H1 (cell line): ENCODE data around the gene SMYD1. TPM values are rescaled to one million over a fixed set of nuclear protein-coding genes. Genes with fewer than 3 reads are reported as not detected.

Experiments
- CTCF ChIA-PET: fragments of 300-600 bp; sonication (Branson Sonifier 250); formaldehyde crosslinking; loops from one replicate; lab custom pipeline; 2021; ENCODE audit not compliant: partially characterized antibody; lab: Charles Lee
- POLR2A ChIA-PET: fragments of 300-600 bp; sonication (Branson Sonifier 250); formaldehyde crosslinking; loops from one replicate; lab custom pipeline; 2021; ENCODE audit warnings: inconsistent platforms; ENCODE audit not compliant: partially characterized antibody; lab: Charles Lee
- DNase-seq, 2 experiments: peaks; one replicate each; pipeline versions ENCODE4 v3.0.0 to v3.0.0-alpha.2; 2010 to 2022; ENCODE audit warnings: low spot score in 2 of 2, low read depth in 1 of 2, mixed read lengths in 1 of 2
- FAIRE-seq: peaks from 2 replicates; lab custom pipeline; 2011; peaks lifted over from hg19 to GRCh38; lab: Jason Lieb, UNC
- H2AFZ ChIP-seq: 2 replicates; pipeline ENCODE4 v1.8.1; 2012; ENCODE audit warnings: low read length, inconsistent platforms
- H2AK5ac ChIP-seq: 2 replicates; pipeline ENCODE4 v1.6.1; 2013; ENCODE audit warnings: low read depth, low read length
- H2BK120ac ChIP-seq: replicated peaks from 2 replicates; pipeline ENCODE3; 2013; ENCODE audit warnings: low read depth, low read length, inconsistent platforms
- H2BK12ac ChIP-seq: 2 replicates; pipeline ENCODE4 v1.6.1; 2013; ENCODE audit warnings: low read depth, low read length
- H2BK15ac ChIP-seq: 2 replicates; pipeline ENCODE4 v1.6.1; 2013; ENCODE audit warnings: low read length
- H2BK20ac ChIP-seq: 2 replicates; pipeline ENCODE4 v1.6.1; 2013; ENCODE audit warnings: low read length
- H2BK5ac ChIP-seq: 2 replicates; pipeline ENCODE4 v1.6.1; 2013; ENCODE audit warnings: low read depth, low read length
- H3K14ac ChIP-seq: 2 replicates; pipeline ENCODE4 v1.6.1; 2013; ENCODE audit warnings: inconsistent platforms; ENCODE audit not compliant: insufficient read length
- H3K18ac ChIP-seq: 2 replicates; pipeline ENCODE4 v1.6.1; 2013; ENCODE audit warnings: low read length; ENCODE audit errors: extremely low read depth
- H3K23ac ChIP-seq: 2 replicates; pipeline ENCODE4 v1.6.1; 2013; ENCODE audit warnings: inconsistent platforms; ENCODE audit not compliant: insufficient read length
- H3K23me2 ChIP-seq: 2 replicates; pipeline ENCODE4 v1.6.1; 2013; ENCODE audit warnings: low read depth, low read length
- H3K27ac ChIP-seq: 2 replicates; pipeline ENCODE4 v1.6.1; 2011; ENCODE audit warnings: low read depth, low read length, inconsistent platforms
- H3K27me3 ChIP-seq, 4 experiments: replicated peaks in 1 of 4; 1 replicate in 1 of 4; 2 replicates in 3 of 4; pipeline versions ENCODE4 v1.6.1 to v1.8.1; 2011 to 2013; ENCODE audit warnings: low read length in 3 of 4, mild to moderate bottlenecking in 3 of 4, inconsistent platforms in 2 of 4, mixed read lengths in 2 of 4, moderate library complexity in 1 of 4; ENCODE audit not compliant: control insufficient read depth in 3 of 4, insufficient read depth in 3 of 4; ENCODE audit errors: extremely low read depth in 1 of 4
- H3K36me3 ChIP-seq, 4 experiments: 2 replicates each; pipeline versions ENCODE4 v1.6.1 to v1.8.1; 2011 to 2013; ENCODE audit warnings: mild to moderate bottlenecking in 4 of 4, low read length in 3 of 4, moderate library complexity in 2 of 4, control low read depth in 1 of 4, inconsistent platforms in 1 of 4; ENCODE audit not compliant: insufficient read depth in 4 of 4, control insufficient read depth in 2 of 4
- H3K4ac ChIP-seq: replicated peaks from 2 replicates; pipeline ENCODE3; 2013; ENCODE audit warnings: low read length, low read depth, mixed read lengths, inconsistent platforms; ENCODE audit not compliant: insufficient read length
- H3K4me1 ChIP-seq, 4 experiments: replicated peaks in 1 of 4; 1 replicate in 1 of 4; 2 replicates in 3 of 4; pipeline versions ENCODE4 v1.6.1 to v1.8.1; 2011 to 2013; ENCODE audit warnings: low read length in 3 of 4, inconsistent platforms in 2 of 4, mixed read lengths in 1 of 4; ENCODE audit not compliant: insufficient read depth in 4 of 4, control insufficient read depth in 3 of 4
- H3K4me2 ChIP-seq, 2 experiments: 2 replicates each; pipeline versions ENCODE4 v1.6.1 to v1.8.1; 2011 to 2013; ENCODE audit warnings: low read depth in 2 of 2, low read length in 2 of 2, control low read depth in 1 of 2, inconsistent platforms in 1 of 2, mild to moderate bottlenecking in 1 of 2; ENCODE audit not compliant: insufficient read depth in 1 of 2
- H3K4me3 ChIP-seq, 4 experiments: fragments of 200-600, 300-600 bp in 1 of 4; sonication (generic), shearing (Covaris generic), sonication (Bioruptor Twin) in 1 of 4; 2 replicates each; pipeline versions ENCODE4 v1.5.1 to v1.8.1; 2011 to 2016; ENCODE audit warnings: low read length in 4 of 4, low read depth in 3 of 4, control low read depth in 2 of 4, inconsistent platforms in 2 of 4, mild to moderate bottlenecking in 2 of 4, mixed read lengths in 1 of 4, moderate library complexity in 1 of 4; ENCODE audit not compliant: insufficient read depth in 2 of 4; ENCODE audit errors: extremely low read depth in 1 of 4
- H3K56ac ChIP-seq: replicated peaks from 2 replicates; pipeline ENCODE3; 2013; ENCODE audit warnings: low read depth, mild to moderate bottlenecking, mixed read lengths, low read length, inconsistent platforms; ENCODE audit not compliant: insufficient read length
- H3K79me1 ChIP-seq: 2 replicates; pipeline ENCODE4 v1.6.1; 2013; ENCODE audit warnings: low read depth, low read length, control low read depth
- H3K79me2 ChIP-seq, 2 experiments: 2 replicates each; pipeline versions ENCODE4 v1.6.1 to v1.8.1; 2012 to 2013; ENCODE audit warnings: low read length in 2 of 2, mild to moderate bottlenecking in 2 of 2, inconsistent platforms in 1 of 2; ENCODE audit not compliant: insufficient read depth in 2 of 2, control insufficient read depth in 1 of 2
- H3K9ac ChIP-seq, 4 experiments: replicated peaks in 1 of 4; 1 replicate in 1 of 4; 2 replicates in 3 of 4; pipeline versions ENCODE4 v1.6.1 to v1.8.1; 2011 to 2013; ENCODE audit warnings: low read depth in 3 of 4, low read length in 3 of 4, control low read depth in 2 of 4, mild to moderate bottlenecking in 2 of 4, moderate library complexity in 2 of 4, inconsistent platforms in 1 of 4; ENCODE audit errors: extremely low read depth in 1 of 4
- H3K9me3 ChIP-seq, 2 experiments: 2 replicates each; pipeline versions ENCODE4 v1.6.1 to v1.8.1; 2012 to 2013; ENCODE audit warnings: mild to moderate bottlenecking in 2 of 2, moderate library complexity in 2 of 2, control low read depth in 1 of 2, inconsistent platforms in 1 of 2, low read depth in 1 of 2, low read length in 1 of 2, mixed read lengths in 1 of 2; ENCODE audit not compliant: insufficient read depth in 2 of 2
- H4K20me1 ChIP-seq, 2 experiments: replicated peaks in 1 of 2; 2 replicates each; pipeline versions ENCODE3 to v1.8.1; 2011 to 2013; ENCODE audit warnings: inconsistent platforms in 2 of 2, low read length in 2 of 2, mild to moderate bottlenecking in 1 of 2; ENCODE audit not compliant: insufficient read depth in 2 of 2, control insufficient read depth in 1 of 2
- H4K5ac ChIP-seq: 2 replicates; pipeline ENCODE4 v1.6.1; 2013; ENCODE audit warnings: low read length, low read depth, mixed read lengths, inconsistent platforms; ENCODE audit not compliant: insufficient read length
- H4K8ac ChIP-seq: 2 replicates; pipeline ENCODE4 v1.8.0; 2013; ENCODE audit warnings: mild to moderate bottlenecking, moderate library complexity, low read length, inconsistent platforms; ENCODE audit not compliant: insufficient read depth; ENCODE audit errors: extremely low read depth
- H4K91ac ChIP-seq: replicated peaks from 2 replicates; pipeline ENCODE3; 2013; ENCODE audit warnings: low read length, mixed read lengths, inconsistent platforms; ENCODE audit not compliant: insufficient read length
- SP4 ChIP-seq: IDR thresholded peaks from 2 replicates; pipeline ENCODE4 v1.6.1; 2012; ENCODE audit warnings: low read length, inconsistent platforms
- WGBS, 2 experiments: shearing (Covaris generic) in 1 of 2; methylation state at CpG; one replicate each; pipeline versions ENCODE4 v1.1.6 to v1.1.7; 2013 to 2015; ENCODE audit warnings: low lambda C conversion rate in 2 of 2, mixed read lengths in 2 of 2, inconsistent platforms in 1 of 2, low coverage in 1 of 2, missing lambda C conversion rate in 1 of 2; ENCODE audit not compliant: insufficient replicate concordance in 2 of 2, insufficient coverage in 1 of 2, insufficient read length in 1 of 2; ENCODE audit errors: extremely low coverage in 1 of 2, missing lambda C conversion rate in 1 of 2; 5-methylcytosine and 5-hydroxymethylcytosine counted together
- polyA plus RNA-seq, 7 experiments: library from polyadenylated mRNA; depleted of rRNA in 3 of 7; stranded (reverse) in 5 of 7; unstranded in 2 of 7; fragments of >200 nt in 5 of 7; fragments of 200-250 nt in 2 of 7; gene quantifications; 1 replicate in 5 of 7; 2 replicates in 1 of 7; 4 replicates in 1 of 7; pipeline versions ENCODE4 v1.2.1 to v1.2.3, GENCODE V29; 2011 to 2013; ENCODE audit warnings: missing spikeins in 2 of 7, mixed read lengths in 2 of 7
- total RNA-seq: library from RNA; stranded (reverse); fragmentation: NEBNext Ultra II Directional; extraction: Animal tissue kit (Norgen Biotek cat#: 25700); gene quantifications from 2 replicates; pipeline ENCODE4 v1.2.1, GENCODE V29; 2021

The SMYD1 gene
- total and polyA plus RNA-seq, 2 of the 8 experiments (the other 6 are each of a cell fraction or from before 2014, with no cell fraction given), result 0.06 TPM; not detected in 1

GRCh38 chr2:88137833-88138232 lies 70.2 kb downstream of the SMYD1 start:
- H2BK120ac ChIP-seq, result no peak overlapping the region
- no peak overlapping the region for H4K5ac ChIP-seq
- no peaks in the 10 kb centered on the region for H3K79me1 ChIP-seq
- H3K9ac ChIP-seq, result no peak overlapping the region
- no peak for FAIRE-seq
- CTCF ChIA-PET, result interaction anchor here (1.3 to 1.5 kb wide), 2 partner anchors 8 to 77 kb away, joined by 3 to 4 read pairs; no protein-coding TSS in a partner anchor
- POLR2A ChIA-PET, result no interaction called here
- H4K91ac ChIP-seq, result no peak overlapping the region
- no peak overlapping the region for H2AFZ ChIP-seq
- H2BK5ac ChIP-seq, result no peak overlapping the region
- H2AK5ac ChIP-seq, result no peak overlapping the region
- no peaks in the 10 kb centered on the region for H3K23me2 ChIP-seq
- H2BK20ac ChIP-seq, result no peak overlapping the region
- DNase-seq, result no peak
- no peaks in the 10 kb centered on the region for H4K20me1 ChIP-seq
- H3K23ac ChIP-seq, result no peak overlapping the region
- H3K4me3 ChIP-seq, result no peak overlapping the region
- no peaks in the 10 kb centered on the region for H3K4me1 ChIP-seq
- H3K18ac ChIP-seq, result no peak overlapping the region
- H3K56ac ChIP-seq, result no peak overlapping the region
- no peaks in the 10 kb centered on the region for H3K9me3 ChIP-seq
- no peak overlapping the region for H3K27ac ChIP-seq
- H3K36me3 ChIP-seq, result no peaks in the 10 kb centered on the region
- 92% methylated on average over 4 of the region's 4 CpGs; no CpG with 5 or more reads in 1 of the 2 experiments for WGBS, 2 experiments
- H3K4ac ChIP-seq, result no peak overlapping the region
- H4K8ac ChIP-seq, result no peak overlapping the region
- H3K14ac ChIP-seq, result no peak overlapping the region
- no peaks in the 10 kb centered on the region for H3K79me2 ChIP-seq
- H3K4me2 ChIP-seq, result no peak overlapping the region
- H2BK15ac ChIP-seq, result no peak overlapping the region
- H3K27me3 ChIP-seq, result no peaks in the 10 kb centered on the region
- no peak overlapping the region for H2BK12ac ChIP-seq
- TF ChIP-seq SP4, result no peak
